Fibroblast of skin of left biceps (primary cell): ENCODE results near the gene SPATA6L.

ENCODE experiments used
- DNase-seq, 2 experiments: peaks; one replicate each; pipeline ENCODE4 v3.0.0-alpha.2; 2013; ENCODE audit warnings: low read depth in 2 of 2

Gene SPATA6L

DNA sequence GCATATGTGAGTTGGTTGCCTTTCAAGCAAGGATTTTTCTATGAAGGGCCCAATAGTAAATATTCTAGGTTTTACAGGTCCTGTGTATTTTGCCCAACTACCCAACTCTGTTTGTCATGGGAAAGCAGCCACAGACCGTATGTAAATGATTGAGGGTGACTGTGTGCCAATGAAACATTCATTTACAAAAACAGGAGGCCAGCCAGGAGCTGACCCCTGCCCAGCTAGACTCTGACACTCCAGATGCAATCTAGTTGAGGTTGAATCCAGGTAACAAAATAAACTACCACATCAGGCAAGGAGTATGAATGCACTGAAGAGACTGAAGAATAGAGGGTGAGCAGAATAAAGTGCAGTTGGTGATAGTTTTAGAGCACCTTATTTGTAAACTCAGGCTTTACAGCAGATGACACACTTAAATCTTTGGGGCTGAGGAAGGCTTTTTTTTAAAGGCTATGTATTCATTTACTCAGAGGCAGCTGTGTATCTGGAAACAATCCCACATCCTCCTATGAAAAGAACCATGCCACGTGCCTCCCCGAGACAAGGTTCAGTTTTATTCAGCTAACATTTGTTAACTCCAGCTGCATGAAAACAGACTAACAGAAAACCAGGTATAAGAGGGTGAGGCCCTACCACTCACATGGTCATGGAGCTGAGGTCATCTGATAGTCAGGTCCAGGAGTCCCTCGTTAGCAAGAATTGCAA lies 115.3 kb downstream of the SPATA6L start:
- no peak for DNase-seq

- no peak for DNase-seq
Observed at GRCh38 chr9:4549751-4550295, 116.5 kb downstream of the SPATA6L start.

- DNase-seq = no peak
Observed at GRCh38 chr9:4548811-4549725, 117.2 kb downstream of the SPATA6L start.
